Nephron (organoid): ENCODE data around the gene ITPK1.

Source experiments
- H3K27ac Mint-ChIP-seq, 3 experiments: 2 replicates each; pipeline ENCODE4 v1.8.0; 2020; ENCODE audit warnings: mixed read lengths in 3 of 3, mild to moderate bottlenecking in 2 of 3, moderate library complexity in 1 of 3
- H3K27me3 Mint-ChIP-seq: 2 replicates; pipeline ENCODE4 v1.8.0; 2021; ENCODE audit warnings: low read depth, mild to moderate bottlenecking, moderate library complexity, mixed read lengths
- H3K36me3 Mint-ChIP-seq: 2 replicates; pipeline ENCODE4 v1.8.0; 2020; ENCODE audit warnings: low read depth, mixed read lengths
- H3K4me1 Mint-ChIP-seq: 2 replicates; pipeline ENCODE4 v1.8.0; 2020; ENCODE audit warnings: mixed read lengths
- H3K4me3 Mint-ChIP-seq, 3 experiments: 2 replicates each; pipeline ENCODE4 v1.8.0; 2020; ENCODE audit warnings: mild to moderate bottlenecking in 3 of 3, mixed read lengths in 3 of 3, moderate library complexity in 2 of 3
- H3K9me3 Mint-ChIP-seq: 2 replicates; pipeline ENCODE4 v1.8.0; 2020; ENCODE audit warnings: mixed read lengths
- CTCF ChIP-seq, 3 experiments: fragments of 200-600 bp; sonication (generic); IDR thresholded peaks; one replicate each; pipeline ENCODE4 v1.5.0; 2021; ENCODE audit warnings: antibody characterized with exemption in 3 of 3; ENCODE audit not compliant: unreplicated experiment in 3 of 3

Gene ITPK1

DNA sequence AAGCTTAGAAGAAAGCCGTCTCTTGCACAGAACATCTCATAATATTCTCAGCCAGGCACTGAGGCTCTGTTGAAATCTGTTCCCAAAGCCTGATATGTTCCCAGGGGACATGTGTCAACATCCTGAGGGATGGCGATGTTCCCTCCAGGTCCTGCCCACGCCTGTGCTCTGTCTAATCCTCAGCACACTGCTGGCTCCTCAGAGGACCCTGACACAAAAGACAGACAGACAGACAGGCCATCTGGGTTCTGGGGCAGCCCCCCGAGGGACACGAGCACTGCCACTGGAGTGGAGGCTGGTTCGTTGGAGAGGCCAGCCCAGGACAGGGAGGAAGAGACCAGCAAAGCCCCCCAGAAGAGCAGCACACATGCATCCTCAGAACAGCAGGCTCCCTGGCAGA, 165.0 kb downstream of the ITPK1 start:
- peaks cover 6% of the 10 kb centered on the region for H3K4me1 Mint-ChIP-seq
- peaks cover 3% of the 10 kb centered on the region for H3K36me3 Mint-ChIP-seq
- no peaks in the 10 kb centered on the region for H3K27me3 Mint-ChIP-seq
- no peak overlapping the region for H3K4me3 Mint-ChIP-seq
- H3K9me3 Mint-ChIP-seq = no peaks in the 10 kb centered on the region
- no peak overlapping the region for H3K27ac Mint-ChIP-seq
- TF ChIP-seq CTCF (IDR thresholded peaks at IDR 0.05; ENCODE audit: unreplicated experiment in 3 of 3) = no peak

DNA sequence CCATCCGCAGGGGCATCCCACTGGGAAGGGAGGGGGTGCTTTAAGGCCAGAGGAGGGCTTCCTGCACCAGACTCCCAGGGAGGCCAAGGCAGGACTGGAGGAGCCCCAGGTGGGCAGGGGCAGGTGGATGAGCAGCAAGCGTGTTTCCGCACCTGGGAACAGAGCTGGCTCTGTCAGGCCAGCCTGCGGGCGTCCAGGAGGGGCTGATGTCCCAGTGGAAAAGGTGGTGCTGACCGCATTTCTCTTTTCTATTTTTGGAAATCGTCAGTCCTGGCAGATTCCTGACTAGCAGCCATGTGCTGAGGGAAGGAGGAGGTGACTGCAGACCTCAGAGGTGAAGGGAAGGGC, 165.6 kb downstream of the ITPK1 start:
- no peaks in the 10 kb centered on the region for H3K27me3 Mint-ChIP-seq
- H3K27ac Mint-ChIP-seq = no peak overlapping the region
- peaks cover 3% of the 10 kb centered on the region for H3K36me3 Mint-ChIP-seq
- H3K4me1 Mint-ChIP-seq = peaks cover 5% of the 10 kb centered on the region
- no peaks in the 10 kb centered on the region for H3K9me3 Mint-ChIP-seq
- TF ChIP-seq CTCF (IDR thresholded peaks at IDR 0.05; ENCODE audit: unreplicated experiment in 3 of 3) = no peak
- no peak overlapping the region for H3K4me3 Mint-ChIP-seq

GRCh38 chr14:92949496-92950192, 166.1 kb downstream of the ITPK1 start:
- Mint-ChIP-seq H3K9me3 (no peaks in the 10 kb centered on the region), H3K4me3 (no peak overlapping the region), H3K36me3 (peaks cover 3% of the 10 kb centered on the region), H3K4me1 (peaks cover under 1% of the 10 kb centered on the region), H3K27ac (no peak overlapping the region), H3K27me3 (no peaks in the 10 kb centered on the region)
- TF ChIP-seq CTCF (IDR thresholded peaks at IDR 0.05; ENCODE audit: unreplicated experiment in 3 of 3) = no peak

DNA sequence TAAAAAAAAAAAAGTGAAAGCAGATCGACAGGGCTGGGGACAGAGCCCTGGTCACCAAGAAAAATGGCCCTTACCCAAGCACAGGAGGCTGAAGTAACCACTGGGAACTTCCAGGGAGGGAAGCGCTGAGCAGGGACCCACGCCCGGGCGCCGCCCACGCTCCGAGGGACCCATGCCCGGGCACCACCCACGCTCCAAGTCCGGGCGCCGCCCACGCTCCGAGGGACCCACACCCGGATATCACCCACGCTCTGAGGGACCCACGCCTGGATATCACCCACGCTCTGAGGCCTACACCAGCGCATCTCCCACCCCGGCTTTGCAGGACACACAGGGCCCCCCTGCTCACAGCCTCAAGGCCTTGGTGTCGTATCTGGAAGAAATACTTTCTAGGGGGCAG, 167.1 kb downstream of the ITPK1 start:
- no peaks in the 10 kb centered on the region for H3K27me3 Mint-ChIP-seq
- H3K27ac Mint-ChIP-seq = no peak overlapping the region
- peaks cover 3% of the 10 kb centered on the region for H3K36me3 Mint-ChIP-seq
- no peaks in the 10 kb centered on the region for H3K9me3 Mint-ChIP-seq
- no peak for TF ChIP-seq CTCF (IDR thresholded peaks at IDR 0.05; ENCODE audit: unreplicated experiment in 3 of 3)
- H3K4me3 Mint-ChIP-seq = no peak overlapping the region
- H3K4me1 Mint-ChIP-seq = no peaks in the 10 kb centered on the region

GRCh38 chr14:92946847-92947545, 168.7 kb downstream of the ITPK1 start:
- Mint-ChIP-seq H3K4me1 (no peaks in the 10 kb centered on the region), H3K27me3 (no peaks in the 10 kb centered on the region), H3K9me3 (no peaks in the 10 kb centered on the region), H3K36me3 (peaks cover 3% of the 10 kb centered on the region), H3K4me3 (no peak overlapping the region), H3K27ac (no peak overlapping the region)
- TF ChIP-seq CTCF (IDR thresholded peaks at IDR 0.05; ENCODE audit: unreplicated experiment in 3 of 3) = no peak
